H1 (cell line): ENCODE measurements around the gene RSF1. TPM values are rescaled to one million over a fixed set of nuclear protein-coding genes. Genes with fewer than 3 reads are reported as not detected.

Experiments used
- CHD2 ChIP-seq: IDR thresholded peaks from 2 replicates; pipeline ENCODE4 v1.6.1; 2012; ENCODE audit warnings: low read length, improper control_type of control experiment
- SIN3A ChIP-seq, 2 experiments: IDR thresholded peaks in 1 of 2; conservative IDR thresholded peaks in 1 of 2; 2 replicates each; pipeline ENCODE4 v1.6.1; 2011 to 2012; ENCODE audit warnings: low read length in 2 of 2, improper control_type of control experiment in 1 of 2, low read depth in 1 of 2, mild to moderate bottlenecking in 1 of 2
- polyA plus RNA-seq, 7 experiments: library from polyadenylated mRNA; depleted of rRNA in 3 of 7; stranded (reverse) in 5 of 7; unstranded in 2 of 7; fragments of >200 nt in 5 of 7; fragments of 200-250 nt in 2 of 7; gene quantifications; 1 replicate in 5 of 7; 2 replicates in 1 of 7; 4 replicates in 1 of 7; pipeline versions ENCODE4 v1.2.1 to v1.2.3, GENCODE V29; 2011 to 2013; ENCODE audit warnings: missing spikeins in 2 of 7, mixed read lengths in 2 of 7
- total RNA-seq: library from RNA; stranded (reverse); fragmentation: NEBNext Ultra II Directional; extraction: Animal tissue kit (Norgen Biotek cat#: 25700); gene quantifications from 2 replicates; pipeline ENCODE4 v1.2.1, GENCODE V29; 2021

RSF1 gene
- total and polyA plus RNA-seq, 2 of the 8 experiments (the other 6 are each of a cell fraction or from before 2014, with no cell fraction given): 17.8 to 87.9 TPM

DNA sequence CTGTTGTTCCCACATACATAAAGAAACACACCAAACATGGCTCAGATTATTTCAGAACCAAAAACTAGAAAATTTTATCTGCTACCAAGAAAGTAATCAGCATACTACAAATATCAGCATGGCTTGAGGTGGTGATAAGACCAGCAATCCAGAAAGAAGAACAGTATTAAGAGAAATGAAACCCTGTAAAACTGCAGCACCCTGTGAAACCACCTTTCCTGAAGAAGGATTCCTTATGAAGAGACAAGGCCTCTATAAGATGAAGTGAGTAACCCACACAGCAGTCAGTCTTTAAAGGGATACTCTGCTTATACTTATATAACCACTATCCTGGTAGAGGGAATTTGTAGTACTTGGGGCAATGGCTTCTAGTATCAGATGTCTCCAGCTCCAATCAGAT lies 49.9 kb downstream of the RSF1 start (continued):
- TF ChIP-seq SIN3A (conservative IDR thresholded peaks at IDR 0.05 in 1 of 2, IDR thresholded peaks at IDR 0.05 in 1 of 2; ENCODE audit: low read depth in 1 of 2, low read length in 2 of 2) (no peak), CHD2 (no peak)
